HEK293 (cell line): Measurements from ENCODE around the gene MAPRE2.

ENCODE experiments used
- CTCF ChIA-PET: fragments of 350-600 bp; formaldehyde crosslinking; extraction: SDS; loops from one replicate; lab custom pipeline; 2021; ENCODE audit warnings: antibody characterized with exemption; lab: Yijun Ruan, JAX
- POLR2A ChIA-PET: fragments of 300-600 bp; formaldehyde crosslinking; extraction: SDS; loops from one replicate; lab custom pipeline; 2020; ENCODE audit warnings: antibody characterized with exemption, inconsistent platforms; lab: Yijun Ruan, JAX
- H3K27ac ChIP-seq: fragments of 200-500 bp; sonication (Bioruptor generic); 2 replicates; pipeline ENCODE4 v1.5.1; 2014; ENCODE audit warnings: low read depth, low read length, control low read depth, inconsistent platforms; ENCODE audit errors: extremely low read depth
- H3K36me3 ChIP-seq, 2 experiments: fragments of 200-500 bp in 1 of 2; sonication (Bioruptor generic) in 1 of 2; 1 replicate in 1 of 2; 2 replicates in 1 of 2; pipeline ENCODE4 v1.5.1; 2014 to 2017; ENCODE audit warnings: inconsistent platforms in 2 of 2, low read length in 2 of 2; ENCODE audit not compliant: control insufficient read depth in 2 of 2, insufficient read depth in 1 of 2
- H3K4me1 ChIP-seq: fragments of 200-500 bp; sonication (Bioruptor generic); 2 replicates; pipeline ENCODE4 v1.5.1; 2014; ENCODE audit warnings: mild to moderate bottlenecking, low read length, inconsistent platforms; ENCODE audit not compliant: control insufficient read depth, insufficient read depth
- H3K4me3 ChIP-seq: 2 replicates; pipeline ENCODE4 v1.5.1; 2011; ENCODE audit warnings: low read depth, mild to moderate bottlenecking, control low read depth, low read length, moderate library complexity
- H3K9me3 ChIP-seq: fragments of 200-500 bp; sonication (Bioruptor generic); 2 replicates; pipeline ENCODE4 v1.5.1; 2014; ENCODE audit warnings: low read depth, low read length, inconsistent platforms; ENCODE audit not compliant: control insufficient read depth, insufficient read depth
- FEZF1 ChIP-seq: fragments of 450-650 bp; formaldehyde crosslinking; IDR thresholded peaks from 2 replicates; pipeline ENCODE4 v1.5.1; 2016; ENCODE audit warnings: missing biosample characterization, missing genetic modification characterization
- GFI1B ChIP-seq: fragments of 450-650 bp; formaldehyde crosslinking; IDR thresholded peaks from 2 replicates; pipeline ENCODE4 v1.5.1; 2016; ENCODE audit warnings: missing biosample characterization, missing genetic modification characterization
- GLI2 ChIP-seq: fragments of 450-650 bp; formaldehyde crosslinking; IDR thresholded peaks from 2 replicates; pipeline ENCODE4; 2017; ENCODE audit warnings: missing biosample characterization, missing genetic modification characterization, low read depth, borderline replicate concordance
- REPIN1 ChIP-seq: fragments of 450-650 bp; formaldehyde crosslinking; IDR thresholded peaks from 2 replicates; pipeline ENCODE4 v1.5.1; 2017; ENCODE audit warnings: missing biosample characterization, missing genetic modification characterization, low read depth
- REST ChIP-seq: fragments of 450-650 bp; formaldehyde crosslinking; IDR thresholded peaks from 2 replicates; pipeline ENCODE4 v1.5.1; 2016; ENCODE audit warnings: missing biosample characterization, missing genetic modification characterization
- SALL2 ChIP-seq: fragments of 450-650 bp; formaldehyde crosslinking; IDR thresholded peaks from 2 replicates; pipeline ENCODE4 v1.5.0; 2017; ENCODE audit warnings: missing biosample characterization, mild to moderate bottlenecking, missing genetic modification characterization, borderline replicate concordance
- YY1 ChIP-seq: fragments of 450-650 bp; formaldehyde crosslinking; IDR thresholded peaks from 2 replicates; pipeline ENCODE4 v1.5.1; 2018; ENCODE audit warnings: missing biosample characterization, missing genetic modification characterization
- ZNF121 ChIP-seq: fragments of 450-650 bp; formaldehyde crosslinking; IDR thresholded peaks from 2 replicates; pipeline ENCODE4 v1.5.1; 2016; ENCODE audit warnings: missing biosample characterization, missing genetic modification characterization
- ZNF174 ChIP-seq: fragments of 450-650 bp; formaldehyde crosslinking; IDR thresholded peaks from 2 replicates; pipeline ENCODE4 v1.5.0; 2017; ENCODE audit warnings: missing biosample characterization, mild to moderate bottlenecking, missing genetic modification characterization
- ZNF19 ChIP-seq: fragments of 450-650 bp; formaldehyde crosslinking; IDR thresholded peaks from 2 replicates; pipeline ENCODE4; 2016; ENCODE audit warnings: missing biosample characterization, missing genetic modification characterization, low read depth
- ZNF2 ChIP-seq: fragments of 450-650 bp; formaldehyde crosslinking; IDR thresholded peaks from 2 replicates; pipeline ENCODE4 v1.5.1; 2016; ENCODE audit warnings: missing biosample characterization, missing genetic modification characterization
- ZNF26 ChIP-seq: fragments of 450-650 bp; formaldehyde crosslinking; IDR thresholded peaks from 2 replicates; pipeline ENCODE4 v1.5.1; 2016; ENCODE audit warnings: missing biosample characterization, missing genetic modification characterization
- ZNF274 ChIP-seq, 2 experiments: fragments of 200-500 bp in 1 of 2; fragments of 450-650 bp in 1 of 2; sonication (Bioruptor generic) in 1 of 2; formaldehyde crosslinking in 1 of 2; IDR thresholded peaks; 2 replicates each; pipeline versions ENCODE4 v1.5.1 to v1.6.1; 2014 to 2016; ENCODE audit warnings: borderline replicate concordance in 1 of 2, inconsistent platforms in 1 of 2, low read length in 1 of 2, missing biosample characterization in 1 of 2, missing genetic modification characterization in 1 of 2
- ZNF311 ChIP-seq: fragments of 450-650 bp; formaldehyde crosslinking; IDR thresholded peaks from 2 replicates; pipeline ENCODE4 v1.5.1; 2017; ENCODE audit warnings: missing biosample characterization, missing genetic modification characterization, borderline replicate concordance
- ZNF426 ChIP-seq: fragments of 450-650 bp; formaldehyde crosslinking; IDR thresholded peaks from 2 replicates; pipeline ENCODE4 v1.5.1; 2017; ENCODE audit warnings: missing biosample characterization, missing genetic modification characterization, mild to moderate bottlenecking, inconsistent platforms, moderate library complexity
- ZNF501 ChIP-seq: fragments of 450-650 bp; formaldehyde crosslinking; IDR thresholded peaks from 2 replicates; pipeline ENCODE4 v1.5.1; 2016; ENCODE audit warnings: missing biosample characterization, missing genetic modification characterization
- ZNF510 ChIP-seq: fragments of 450-650 bp; formaldehyde crosslinking; IDR thresholded peaks from 2 replicates; pipeline ENCODE4 v1.5.1; 2018; ENCODE audit warnings: mild to moderate bottlenecking, missing genetic modification characterization, missing biosample characterization; ENCODE audit not compliant: insufficient replicate concordance
- ZNF600 ChIP-seq: fragments of 450-650 bp; formaldehyde crosslinking; IDR thresholded peaks from 2 replicates; pipeline ENCODE4 v1.5.1; 2016; ENCODE audit warnings: missing biosample characterization, missing genetic modification characterization
- ZNF610 ChIP-seq: fragments of 450-650 bp; formaldehyde crosslinking; IDR thresholded peaks from 2 replicates; pipeline ENCODE4 v1.5.1; 2016; ENCODE audit warnings: missing biosample characterization, missing genetic modification characterization, borderline replicate concordance
- ZNF837 ChIP-seq: fragments of 450-650 bp; formaldehyde crosslinking; IDR thresholded peaks from 2 replicates; pipeline ENCODE4 v1.5.1; 2016; ENCODE audit warnings: missing biosample characterization, missing genetic modification characterization
- TF ChIP-seq, protein P1 (sequence below): fragments of 450-650 bp; formaldehyde crosslinking; IDR thresholded peaks from 2 replicates; pipeline ENCODE4 v1.5.1; 2016; ENCODE audit warnings: missing biosample characterization, missing genetic modification characterization, low read depth
- TF ChIP-seq, protein P2 (sequence below): fragments of 450-650 bp; formaldehyde crosslinking; conservative IDR thresholded peaks from 2 replicates; pipeline ENCODE4 v1.5.1; 2016; ENCODE audit warnings: low read depth, missing biosample characterization, missing genetic modification characterization

MAPRE2 gene

DNA sequence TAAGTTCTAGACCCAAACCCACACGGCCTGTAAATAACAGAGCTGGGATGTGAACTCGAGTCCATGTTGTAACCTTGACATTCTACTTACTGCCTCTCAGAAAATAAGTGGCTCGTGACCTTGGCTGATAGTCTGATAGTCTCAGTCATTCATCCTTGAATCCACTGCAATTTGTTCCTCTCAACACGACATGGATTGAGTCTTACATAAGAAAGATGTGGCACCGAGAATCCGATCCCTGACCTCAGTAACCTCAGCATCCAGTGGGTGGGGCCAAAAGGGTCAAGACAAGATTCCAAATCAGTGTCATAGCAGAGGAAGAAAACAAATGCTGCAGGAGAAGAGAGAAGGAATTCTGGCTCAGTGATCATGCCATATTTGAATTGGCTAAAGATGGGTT is 97.6 kb downstream of the MAPRE2 start:
- no peak for TF ChIP-seq ZNF121 (tag by site-specific recombination)
- no peak for TF ChIP-seq REPIN1 (tag by site-specific recombination)
- TF ChIP-seq ZNF837 (tag by site-specific recombination) = no peak
- no peak for TF ChIP-seq SALL2 (tag by site-specific recombination)
- TF ChIP-seq YY1 = no peak
- no peak for TF ChIP-seq ZNF174 (tag by site-specific recombination)
- TF ChIP-seq FEZF1 = no peak
- no peak for TF ChIP-seq ZNF501 (tag by site-specific recombination)
- ChIA-PET POLR2A (no interaction called here), CTCF (no interaction called here)
- Histone ChIP-seq H3K4me1 (no peaks in the 10 kb centered on the region), H3K27ac (no peak overlapping the region), H3K4me3 (no peak overlapping the region), H3K9me3 (no peaks in the 10 kb centered on the region), H3K36me3 (peaks cover 0 to 71% of the 10 kb centered on the region in 2 experiments; a peak in 1 of 3 replicates)

DNA sequence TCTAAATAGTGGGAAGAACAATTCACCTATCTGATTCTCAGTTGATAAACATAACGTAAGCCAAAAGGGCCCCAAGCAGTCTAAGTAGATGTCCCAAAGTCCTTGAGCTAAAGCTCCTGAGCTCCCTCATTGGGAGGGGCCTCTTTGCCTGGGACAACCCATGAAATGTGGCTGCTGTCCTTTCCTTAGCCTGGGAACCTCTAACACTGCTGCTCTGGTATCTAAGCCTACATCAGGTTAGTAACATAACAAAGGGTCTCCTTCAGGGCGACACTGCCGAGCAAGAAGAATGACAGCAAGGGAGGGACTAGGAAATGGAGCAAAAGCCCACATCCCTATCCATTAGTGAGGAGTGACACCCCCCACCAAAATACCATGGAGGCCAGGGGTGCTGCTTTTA is 98.3 kb downstream of the MAPRE2 start:
- Histone ChIP-seq H3K36me3 (peaks cover 0 to 64% of the 10 kb centered on the region in 2 experiments; a peak in 1 of 3 replicates), H3K27ac (no peak overlapping the region), H3K4me1 (no peaks in the 10 kb centered on the region)
- TF ChIP-seq ZNF311 (no peak), ZNF2 (tag by site-specific recombination) (no peak)
- TF ChIP-seq, all 188 proteins: peak for 0
- H3K9me3 ChIP-seq = no peaks in the 10 kb centered on the region
- ChIA-PET CTCF (interaction anchor here (1.1 kb wide), 1 partner anchor 22 kb away, joined by 3 read pairs; no protein-coding TSS in a partner anchor), POLR2A (no interaction called here)
- H3K4me3 ChIP-seq = no peak overlapping the region

- ChIA-PET CTCF (interaction anchor here (0.8 to 5.4 kb wide), 3 partner anchors 10 to 141 kb away, joined by 3 to 104 read pairs (median 5); no protein-coding TSS in a partner anchor), POLR2A (no interaction called here)
- Histone ChIP-seq H3K9me3 (no peaks in the 10 kb centered on the region), H3K4me1 (no peaks in the 10 kb centered on the region), H3K4me3 (no peak overlapping the region), H3K36me3 (peaks cover 0 to 48% of the 10 kb centered on the region in 2 experiments; a peak in 1 of 3 replicates), H3K27ac (no peak overlapping the region)
- TF ChIP-seq ZNF26 (tag by site-specific recombination) (no peak), GLI2 (tag by site-specific recombination) (no peak), REST (tag by site-specific recombination) (no peak), GFI1B (tag by site-specific recombination) (no peak), ZNF600 (tag by site-specific recombination) (no peak), ZNF610 (tag by site-specific recombination) (no peak), ZNF426 (no peak), ZNF19 (no peak), ZNF274 (IDR thresholded peaks at IDR 0.05; ENCODE audit: low read length) (no peak), ZNF274 (tag by site-specific recombination; IDR thresholded peaks at IDR 0.05; ENCODE audit: borderline replicate concordance) (no peak), ZNF510 (tag by site-specific recombination) (no peak)
- TF ChIP-seq, protein P1, sequence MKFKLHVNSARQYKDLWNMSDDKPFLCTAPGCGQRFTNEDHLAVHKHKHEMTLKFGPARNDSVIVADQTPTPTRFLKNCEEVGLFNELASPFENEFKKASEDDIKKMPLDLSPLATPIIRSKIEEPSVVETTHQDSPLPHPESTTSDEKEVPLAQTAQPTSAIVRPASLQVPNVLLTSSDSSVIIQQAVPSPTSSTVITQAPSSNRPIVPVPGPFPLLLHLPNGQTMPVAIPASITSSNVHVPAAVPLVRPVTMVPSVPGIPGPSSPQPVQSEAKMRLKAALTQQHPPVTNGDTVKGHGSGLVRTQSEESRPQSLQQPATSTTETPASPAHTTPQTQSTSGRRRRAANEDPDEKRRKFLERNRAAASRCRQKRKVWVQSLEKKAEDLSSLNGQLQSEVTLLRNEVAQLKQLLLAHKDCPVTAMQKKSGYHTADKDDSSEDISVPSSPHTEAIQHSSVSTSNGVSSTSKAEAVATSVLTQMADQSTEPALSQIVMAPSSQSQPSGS (tag by site-specific recombination) = no peak
- TF ChIP-seq, protein P2, sequence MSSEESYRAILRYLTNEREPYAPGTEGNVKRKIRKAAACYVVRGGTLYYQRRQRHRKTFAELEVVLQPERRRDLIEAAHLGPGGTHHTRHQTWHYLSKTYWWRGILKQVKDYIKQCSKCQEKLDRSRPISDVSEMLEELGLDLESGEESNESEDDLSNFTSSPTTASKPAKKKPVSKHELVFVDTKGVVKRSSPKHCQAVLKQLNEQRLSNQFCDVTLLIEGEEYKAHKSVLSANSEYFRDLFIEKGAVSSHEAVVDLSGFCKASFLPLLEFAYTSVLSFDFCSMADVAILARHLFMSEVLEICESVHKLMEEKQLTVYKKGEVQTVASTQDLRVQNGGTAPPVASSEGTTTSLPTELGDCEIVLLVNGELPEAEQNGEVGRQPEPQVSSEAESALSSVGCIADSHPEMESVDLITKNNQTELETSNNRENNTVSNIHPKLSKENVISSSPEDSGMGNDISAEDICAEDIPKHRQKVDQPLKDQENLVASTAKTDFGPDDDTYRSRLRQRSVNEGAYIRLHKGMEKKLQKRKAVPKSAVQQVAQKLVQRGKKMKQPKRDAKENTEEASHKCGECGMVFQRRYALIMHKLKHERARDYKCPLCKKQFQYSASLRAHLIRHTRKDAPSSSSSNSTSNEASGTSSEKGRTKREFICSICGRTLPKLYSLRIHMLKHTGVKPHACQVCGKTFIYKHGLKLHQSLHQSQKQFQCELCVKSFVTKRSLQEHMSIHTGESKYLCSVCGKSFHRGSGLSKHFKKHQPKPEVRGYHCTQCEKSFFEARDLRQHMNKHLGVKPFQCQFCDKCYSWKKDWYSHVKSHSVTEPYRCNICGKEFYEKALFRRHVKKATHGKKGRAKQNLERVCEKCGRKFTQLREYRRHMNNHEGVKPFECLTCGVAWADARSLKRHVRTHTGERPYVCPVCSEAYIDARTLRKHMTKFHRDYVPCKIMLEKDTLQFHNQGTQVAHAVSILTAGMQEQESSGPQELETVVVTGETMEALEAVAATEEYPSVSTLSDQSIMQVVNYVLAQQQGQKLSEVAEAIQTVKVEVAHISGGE (tag by site-specific recombination) = no peak
These were observed 99.9 kb downstream of the MAPRE2 start for GRCh38 chr18:35141077-35141476.
